Esophagus muscularis mucosa (tissue), 4 donors: ENCODE data around the gene CALCB.

Experiments
- CTCF ChIP-seq, 3 experiments: fragments of 200-600 bp in 2 of 3; fragments of 450-650 bp in 1 of 3; sonication (generic) in 2 of 3; IDR thresholded peaks; one replicate each; pipeline ENCODE4 v1.5.1; 2017 to 2019; ENCODE audit warnings: antibody characterized with exemption in 3 of 3, mild to moderate bottlenecking in 2 of 3, moderate library complexity in 1 of 3
- EP300 ChIP-seq: sonication (generic); formaldehyde crosslinking; IDR thresholded peaks from one replicate; pipeline ENCODE4 v1.6.1; 2017; ENCODE audit warnings: antibody characterized with exemption
- POLR2A ChIP-seq: fragments of 450-650 bp; IDR thresholded peaks from one replicate; pipeline ENCODE4 v1.6.1; 2017; ENCODE audit warnings: antibody characterized with exemption, moderate library complexity, mild to moderate bottlenecking, low read depth
- POLR2AphosphoS5 ChIP-seq, 2 donors: sonication (generic); formaldehyde crosslinking; IDR thresholded peaks; one replicate each; pipeline ENCODE4 v1.6.1; 2017; ENCODE audit warnings: antibody characterized with exemption in 2 of 2

- TF ChIP-seq CTCF (IDR thresholded peaks at IDR 0.05) (no peak), POLR2AphosphoS5 (IDR thresholded peaks at IDR 0.05) (no peak), EP300 (no peak), POLR2A (no peak)
Measured at GRCh38 chr11:15123849-15124248, 50.5 kb downstream of the CALCB start.
